Nephron progenitor cell (in vitro differentiated cells): ENCODE results near the gene CCDC74A.
A peak's percentile ranks its signal among the peaks of the same experiment; 100 is the strongest.
"Not testable (repeated sequence)": the region's sequence is repeated elsewhere in the genome, so short reads cannot be mapped to it uniquely, and the experiment has no call there.

Source experiments
- DNase-seq: peaks from one replicate; pipeline ENCODE4 v3.0.0; 2021
- H3K27ac Mint-ChIP-seq: 2 replicates; pipeline ENCODE4 v1.8.0; 2021; ENCODE audit warnings: mild to moderate bottlenecking, moderate library complexity, mixed read lengths
- H3K27me3 Mint-ChIP-seq: 2 replicates; pipeline ENCODE4 v1.8.0; 2021; ENCODE audit warnings: mild to moderate bottlenecking, low read depth, mixed read lengths; ENCODE audit not compliant: poor library complexity
- H3K36me3 Mint-ChIP-seq: 2 replicates; pipeline ENCODE4 v1.8.0; 2021; ENCODE audit warnings: low read depth, mixed read lengths
- H3K4me1 Mint-ChIP-seq: 2 replicates; pipeline ENCODE4 v1.8.0; 2021; ENCODE audit warnings: mixed read lengths
- H3K4me3 Mint-ChIP-seq: 2 replicates; pipeline ENCODE4 v1.8.0; 2021; ENCODE audit warnings: mild to moderate bottlenecking, moderate library complexity, mixed read lengths
- H3K9me3 Mint-ChIP-seq: 2 replicates; pipeline ENCODE4 v1.8.0; 2021; ENCODE audit warnings: mild to moderate bottlenecking, moderate library complexity, mixed read lengths
- CTCF ChIP-seq: fragments of 200-600 bp; sonication (generic); IDR thresholded peaks from 2 replicates; pipeline ENCODE4 v1.5.0; 2021; ENCODE audit warnings: antibody characterized with exemption

CCDC74A gene

GRCh38 chr2:131521961-131522781 is 5.5 kb upstream of the CCDC74A start:
- Mint-ChIP-seq H3K4me1 (peaks cover 13% of the 10 kb centered on the region), H3K27ac (peak overlapping the region; percentile 69), H3K4me3 (no peak overlapping the region), H3K27me3 (peaks cover 4% of the 10 kb centered on the region), H3K9me3 (no peaks in the 10 kb centered on the region), H3K36me3 (no peaks in the 10 kb centered on the region)
- no peak for TF ChIP-seq CTCF
- no peak for DNase-seq

- not testable (repeated sequence) for H3K9me3 Mint-ChIP-seq, H3K27me3 Mint-ChIP-seq, H3K36me3 Mint-ChIP-seq
Observed at GRCh38 chr2:131525256-131525655, 2.4 kb upstream of the CCDC74A start.

GRCh38 chr2:131528981-131529863 is 1.5 kb downstream of the CCDC74A start:
- not testable (repeated sequence) for DNase-seq, H3K27ac Mint-ChIP-seq, H3K9me3 Mint-ChIP-seq, H3K27me3 Mint-ChIP-seq, H3K36me3 Mint-ChIP-seq
- Mint-ChIP-seq H3K4me1 (peaks cover 21% of the 10 kb centered on the region), H3K4me3 (peak overlapping the region; percentile 77)

More at GRCh38 chr2:131525256-131525655, 2.4 kb upstream of the CCDC74A start:
- DNase-seq, H3K4me3 Mint-ChIP-seq: not testable (repeated sequence)
- H3K27ac Mint-ChIP-seq = peak overlapping the region; percentile 71
- peaks cover 25% of the 10 kb centered on the region for H3K4me1 Mint-ChIP-seq

GRCh38 chr2:131529864-131530445 is 2.3 kb downstream of the CCDC74A start:
- not testable (repeated sequence) for H3K27me3 Mint-ChIP-seq, H3K36me3 Mint-ChIP-seq, DNase-seq, H3K9me3 Mint-ChIP-seq, H3K27ac Mint-ChIP-seq
- Mint-ChIP-seq H3K4me1 (peaks cover 16% of the 10 kb centered on the region), H3K4me3 (peak overlapping the region; percentile 77)

- not testable (repeated sequence) for DNase-seq, H3K27ac Mint-ChIP-seq, H3K36me3 Mint-ChIP-seq, H3K9me3 Mint-ChIP-seq, H3K27me3 Mint-ChIP-seq, H3K4me3 Mint-ChIP-seq
- H3K4me1 Mint-ChIP-seq = peaks cover 12% of the 10 kb centered on the region
Observed at GRCh38 chr2:131530626-131531344, 3.1 kb downstream of the CCDC74A start.

- DNase-seq, H3K27ac Mint-ChIP-seq: not testable (repeated sequence)
Observed at GRCh38 chr2:131531547-131532185, 4.0 kb downstream of the CCDC74A start.

GRCh38 chr2:131532723-131533608 is 5.3 kb downstream of the CCDC74A start:
- not testable (repeated sequence) for H3K9me3 Mint-ChIP-seq, H3K27ac Mint-ChIP-seq, H3K4me3 Mint-ChIP-seq, H3K36me3 Mint-ChIP-seq, DNase-seq, H3K27me3 Mint-ChIP-seq
- peaks cover 12% of the 10 kb centered on the region for H3K4me1 Mint-ChIP-seq

More at GRCh38 chr2:131531547-131532185, 4.0 kb downstream of the CCDC74A start:
- H3K36me3 Mint-ChIP-seq, H3K4me3 Mint-ChIP-seq, H3K9me3 Mint-ChIP-seq, H3K27me3 Mint-ChIP-seq: not testable (repeated sequence)
- peaks cover 12% of the 10 kb centered on the region for H3K4me1 Mint-ChIP-seq

- not testable (repeated sequence) for DNase-seq, H3K36me3 Mint-ChIP-seq, H3K9me3 Mint-ChIP-seq, H3K27ac Mint-ChIP-seq, H3K27me3 Mint-ChIP-seq, H3K4me3 Mint-ChIP-seq, H3K4me1 Mint-ChIP-seq
Observed at GRCh38 chr2:131533609-131534316, 6.1 kb downstream of the CCDC74A start.

- not testable (repeated sequence) for H3K27ac Mint-ChIP-seq, DNase-seq, H3K36me3 Mint-ChIP-seq, H3K4me1 Mint-ChIP-seq, H3K4me3 Mint-ChIP-seq, H3K9me3 Mint-ChIP-seq, H3K27me3 Mint-ChIP-seq
Observed at GRCh38 chr2:131534317-131534672, 6.6 kb downstream of the CCDC74A start.

- H3K4me1 Mint-ChIP-seq, H3K27ac Mint-ChIP-seq, H3K36me3 Mint-ChIP-seq, H3K4me3 Mint-ChIP-seq, H3K9me3 Mint-ChIP-seq, DNase-seq: not testable (repeated sequence)
- H3K27me3 Mint-ChIP-seq = peaks cover 11% of the 10 kb centered on the region
Observed at GRCh38 chr2:131534965-131535364, 7.3 kb downstream of the CCDC74A start.
